PC-3 (cell line): ENCODE data around the gene IGFBP6.

Experiments
- CTCF ChIP-seq: fragments of 300-600 bp; sonication (generic); conservative IDR thresholded peaks from 2 replicates; pipeline ENCODE4 v1.5.1; 2017; ENCODE audit warnings: antibody characterized with exemption, low read depth, mild to moderate bottlenecking, low read length
- EZH2 ChIP-seq: fragments of 300-600 bp; sonication (generic); IDR thresholded peaks from one replicate; pipeline ENCODE4 v1.6.1; 2017; ENCODE audit warnings: antibody characterized with exemption, mild to moderate bottlenecking, low read length; ENCODE audit not compliant: unreplicated experiment

- TF ChIP-seq CTCF (no peak), EZH2 (no peak)
Measured at GRCh38 chr12:53096089-53096741, 1.3 kb upstream of the IGFBP6 start.
